ENCODE results near the gene SCLT1. TPM values are rescaled to one million over a fixed set of nuclear protein-coding genes. Genes with fewer than 3 reads are reported as not detected.

The SCLT1 gene
- polyA plus RNA-seq, 1 of the 3 experiments (the other 2 are of a cell fraction) = 2.2 TPM

DNA sequence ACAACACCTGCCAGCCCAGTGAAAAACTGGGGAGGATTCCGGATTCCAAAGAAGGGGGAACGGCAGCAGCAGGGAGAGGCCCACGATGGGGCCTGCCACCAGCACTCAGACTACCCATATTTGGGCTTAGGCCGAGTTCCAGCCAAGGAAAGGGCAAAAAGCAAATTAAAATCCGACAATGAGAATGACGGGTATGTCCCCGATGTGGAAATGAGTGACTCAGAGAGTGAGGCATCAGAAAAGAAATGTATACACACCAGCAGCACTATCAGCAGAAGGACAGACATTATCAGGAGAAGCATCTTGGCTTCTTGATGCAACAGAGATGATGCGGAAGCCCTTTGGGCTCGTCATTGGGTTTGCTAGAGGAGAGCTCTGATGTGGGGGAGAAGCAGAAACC lies 221.4 kb downstream of the SCLT1 start:
- Histone ChIP-seq H3K79me2 (ENCODE audit: insufficient read depth) (no peaks in the 10 kb centered on the region), H3K4me2 (no peak overlapping the region), H3K9me2 (no peaks in the 10 kb centered on the region), H3K27ac (ENCODE audit: low read depth in 2 of 2, low read length in 1 of 2) (peak overlapping the region in 1 of 2 experiments; percentile 39; a peak in 2 of 4 replicates), H4K20me1 (ENCODE audit: insufficient read depth) (no peaks in the 10 kb centered on the region), H3F3A (replicated peaks; ENCODE audit: insufficient read depth) (peaks cover 7% of the 10 kb centered on the region), H3K27me3 (ENCODE audit: insufficient read depth) (no peaks in the 10 kb centered on the region), H3K9ac (no peak overlapping the region), H3K4me1 (ENCODE audit: control insufficient read depth in 1 of 2, insufficient read depth in 2 of 2, low read depth in 1 of 2, low read length in 1 of 2) (no peaks in the 10 kb centered on the region; a peak in 1 of 4 replicates), H2AFZ (ENCODE audit: low read depth) (no peak overlapping the region), H3K36me3 (replicated peaks in 1 of 2; ENCODE audit: control insufficient read depth in 1 of 2, insufficient read depth in 2 of 2, low read length in 1 of 2) (peaks cover 33 to 86% of the 10 kb centered on the region in 2 experiments), H3K4me3 (ENCODE audit: low read depth in 2 of 2, low read length in 1 of 2) (no peak overlapping the region), H3K9me3 (no peaks in the 10 kb centered on the region)
- CTCF ChIA-PET = interaction anchor here (0.8 to 3.0 kb wide), 2 partner anchors 8 to 9 kb away, joined by 3 to 10 read pairs; no protein-coding TSS in a partner anchor
- 57% methylated on average over 9 of the region's 9 CpGs for WGBS (ENCODE audit: low lambda C conversion rate)
- TF ChIP-seq TEAD4 (IDR thresholded peaks at IDR 0.05; ENCODE audit: borderline replicate concordance, insufficient read depth) (no peak), GATA2 (CRISPR knock-in tag; IDR thresholded peaks at IDR 0.05) (no peak), CHD2 (IDR thresholded peaks at IDR 0.05; ENCODE audit: low read length, partially characterized antibody) (no peak), NFIC (IDR thresholded peaks at IDR 0.05; ENCODE audit: borderline replicate concordance) (no peak), ELF1 (IDR thresholded peaks at IDR 0.05) (no peak), EP300 (IDR thresholded peaks at IDR 0.05; ENCODE audit: borderline replicate concordance in 1 of 2, low read depth in 1 of 2, low read length in 1 of 2) (peak in 1 of 2 experiments; percentile 28; a peak in 1 of 4 replicates), REST (IDR thresholded peaks at IDR 0.05; ENCODE audit: low read depth, low read length) (no peak), EZH2phosphoT487 (IDR thresholded peaks at IDR 0.05; ENCODE audit: borderline replicate concordance, low read depth) (no peak), RFX5 (IDR thresholded peaks at IDR 0.05; ENCODE audit: low read length) (no peak), PBX3 (IDR thresholded peaks at IDR 0.05) (peak; percentile 48; the same call in 1 of the 2 replicates), JUND (IDR thresholded peaks at IDR 0.05) (peak; percentile 29), TAF1 (IDR thresholded peaks at IDR 0.05; ENCODE audit: borderline replicate concordance, low read depth, low read length) (no peak), TCF12 (IDR thresholded peaks at IDR 0.05) (0 out of 2 replicates have a peak, but pooled peaks have one; percentile 5), FOXJ3 (CRISPR knock-in tag; IDR thresholded peaks at IDR 0.05) (no peak), CTCF (IDR thresholded peaks at IDR 0.05) (no peak), FOXM1 (IDR thresholded peaks at IDR 0.05; ENCODE audit: low read depth) (no peak)
- POLR2A ChIA-PET = no interaction called here
- no peak for DNase-seq
